Gastroesophageal sphincter (tissue), 4 donors: ENCODE measurements around the gene HPS3. TPM values are rescaled to one million over a fixed set of nuclear protein-coding genes. Genes with fewer than 3 reads are reported as not detected.

Source experiments
- ATAC-seq: fragments of 150-250 bp; one replicate; pipeline ENCODE4 v1.9.1; 2016; ENCODE audit warnings: mild to moderate bottlenecking, moderate library complexity
- H3K27ac ChIP-seq, 4 donors: fragments of 200-600 bp; sonication (generic) in 3 of 4; 1 replicate in 3 of 4; 2 replicates in 1 of 4; pipeline ENCODE4 v1.5.1; 2016 to 2019
- H3K27me3 ChIP-seq: fragments of 200-600 bp; sonication (generic); one replicate; pipeline ENCODE4 v1.5.1; 2019
- H3K36me3 ChIP-seq, 2 donors: fragments of 200-600 bp; sonication (generic); one replicate each; pipeline ENCODE4 v1.5.1; 2019; ENCODE audit warnings: control low read depth in 1 of 2
- H3K4me1 ChIP-seq, 3 donors: fragments of 200-600 bp; sonication (generic); 1 replicate in 2 of 3; 2 replicates in 1 of 3; pipeline ENCODE4 v1.5.1; 2016 to 2019; ENCODE audit warnings: control low read depth in 2 of 3
- H3K4me3 ChIP-seq, 2 donors: fragments of 200-600 bp; sonication (generic); one replicate each; pipeline ENCODE4 v1.5.1; 2019; ENCODE audit warnings: mild to moderate bottlenecking in 1 of 2, moderate library complexity in 1 of 2
- H3K9me3 ChIP-seq, 3 donors: fragments of 200-600 bp; sonication (generic); one replicate each; pipeline ENCODE4 v1.5.1; 2017 to 2019; ENCODE audit warnings: control low read depth in 2 of 3
- EP300 ChIP-seq: sonication (generic); formaldehyde crosslinking; IDR thresholded peaks from one replicate; pipeline ENCODE4 v1.6.1; 2017; ENCODE audit warnings: antibody characterized with exemption, mild to moderate bottlenecking
- POLR2A ChIP-seq, 2 donors: fragments of 450-650 bp; IDR thresholded peaks; one replicate each; pipeline ENCODE4 v1.6.1; 2017; ENCODE audit warnings: antibody characterized with exemption in 2 of 2, mild to moderate bottlenecking in 2 of 2, moderate library complexity in 1 of 2
- POLR2AphosphoS5 ChIP-seq: sonication (generic); formaldehyde crosslinking; IDR thresholded peaks from one replicate; pipeline ENCODE4 v1.6.1; 2017; ENCODE audit warnings: antibody characterized with exemption
- WGBS, 2 donors: methylation state at CpG; one replicate each; pipeline ENCODE4 v1.1.5; 2018; ENCODE audit warnings: low coverage in 1 of 2; 5-methylcytosine and 5-hydroxymethylcytosine counted together
- total RNA-seq, 4 donors: library from RNA; depleted of rRNA; stranded (reverse); fragments of >200 nt; gene quantifications; one replicate each; pipeline ENCODE4 v1.1.0, GENCODE V29; 2016
- TF ChIP-seq, protein P1 (sequence below), 4 experiments: fragments of 200-600 bp in 2 of 4; fragments of 450-650 bp in 2 of 4; sonication (generic) in 1 of 4; IDR thresholded peaks; one replicate each; pipeline ENCODE4 v1.5.1; 2017 to 2019; ENCODE audit warnings: antibody characterized with exemption in 4 of 4, mild to moderate bottlenecking in 2 of 4, moderate library complexity in 2 of 4

HPS3 gene
- total RNA-seq, 4 donors from 2014 or later = 13.7 to 18.3 (median 14.7) TPM

- H3K36me3 ChIP-seq = no peaks in the 10 kb centered on the region
- H3K27me3 ChIP-seq = no peaks in the 10 kb centered on the region
- H3K9me3 ChIP-seq = no peaks in the 10 kb centered on the region
- WGBS, 2 donors = 53 to 61% methylated on average over 3 to 4 of the region's 4 CpGs
- no peak for ATAC-seq
- H3K4me3 ChIP-seq = no peak overlapping the region
- TF ChIP-seq POLR2A (IDR thresholded peaks at IDR 0.05) (no peak), EP300 (no peak), POLR2AphosphoS5 (no peak)
- TF ChIP-seq, protein P1, sequence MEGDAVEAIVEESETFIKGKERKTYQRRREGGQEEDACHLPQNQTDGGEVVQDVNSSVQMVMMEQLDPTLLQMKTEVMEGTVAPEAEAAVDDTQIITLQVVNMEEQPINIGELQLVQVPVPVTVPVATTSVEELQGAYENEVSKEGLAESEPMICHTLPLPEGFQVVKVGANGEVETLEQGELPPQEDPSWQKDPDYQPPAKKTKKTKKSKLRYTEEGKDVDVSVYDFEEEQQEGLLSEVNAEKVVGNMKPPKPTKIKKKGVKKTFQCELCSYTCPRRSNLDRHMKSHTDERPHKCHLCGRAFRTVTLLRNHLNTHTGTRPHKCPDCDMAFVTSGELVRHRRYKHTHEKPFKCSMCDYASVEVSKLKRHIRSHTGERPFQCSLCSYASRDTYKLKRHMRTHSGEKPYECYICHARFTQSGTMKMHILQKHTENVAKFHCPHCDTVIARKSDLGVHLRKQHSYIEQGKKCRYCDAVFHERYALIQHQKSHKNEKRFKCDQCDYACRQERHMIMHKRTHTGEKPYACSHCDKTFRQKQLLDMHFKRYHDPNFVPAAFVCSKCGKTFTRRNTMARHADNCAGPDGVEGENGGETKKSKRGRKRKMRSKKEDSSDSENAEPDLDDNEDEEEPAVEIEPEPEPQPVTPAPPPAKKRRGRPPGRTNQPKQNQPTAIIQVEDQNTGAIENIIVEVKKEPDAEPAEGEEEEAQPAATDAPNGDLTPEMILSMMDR (IDR thresholded peaks at IDR 0.05) = no peak
- peaks cover 0 to 56% (median 5%) of the 10 kb centered on the region in 3 donors for H3K4me1 ChIP-seq
- peak overlapping the region in 3 of 4 donors; percentile 15 to 92 (median 39) for H3K27ac ChIP-seq
These were observed 2.2 kb downstream of the HPS3 start for GRCh38 chr3:149131589-149131988.

DNA sequence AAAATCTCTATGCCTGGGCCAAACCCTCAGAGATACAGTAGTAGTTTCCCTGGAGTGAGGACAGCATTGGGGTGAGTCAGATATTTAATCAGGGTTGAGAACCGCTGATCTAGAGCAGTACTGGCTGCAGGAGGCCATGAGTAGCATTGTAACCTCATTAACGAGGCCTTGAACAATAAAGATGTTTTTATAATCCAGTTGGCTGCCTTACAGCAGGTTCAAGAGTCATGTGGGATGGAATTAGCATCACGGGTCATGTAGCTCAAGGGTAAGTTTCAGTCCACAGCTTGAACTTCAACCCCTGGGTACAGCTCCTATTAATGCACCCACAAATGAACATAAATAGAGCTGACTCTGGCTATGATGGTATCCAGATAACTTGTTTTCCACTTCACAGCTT lies 5.1 kb downstream of the HPS3 start:
- no peaks in the 10 kb centered on the region for H3K36me3 ChIP-seq
- peaks cover 0 to 46% (median 5%) of the 10 kb centered on the region in 3 donors for H3K4me1 ChIP-seq
- no peak overlapping the region for H3K27ac ChIP-seq
- TF ChIP-seq, protein P1 (IDR thresholded peaks at IDR 0.05) = no peak
- TF ChIP-seq EP300 = no peak
- TF ChIP-seq POLR2A (IDR thresholded peaks at IDR 0.05) = no peak
- no peak for ATAC-seq
- H3K9me3 ChIP-seq = no peaks in the 10 kb centered on the region
- H3K27me3 ChIP-seq = no peaks in the 10 kb centered on the region
- 56 to 60% methylated on average over 1 to 3 of the region's 3 CpGs for WGBS, 2 donors
- H3K4me3 ChIP-seq = no peak overlapping the region

DNA sequence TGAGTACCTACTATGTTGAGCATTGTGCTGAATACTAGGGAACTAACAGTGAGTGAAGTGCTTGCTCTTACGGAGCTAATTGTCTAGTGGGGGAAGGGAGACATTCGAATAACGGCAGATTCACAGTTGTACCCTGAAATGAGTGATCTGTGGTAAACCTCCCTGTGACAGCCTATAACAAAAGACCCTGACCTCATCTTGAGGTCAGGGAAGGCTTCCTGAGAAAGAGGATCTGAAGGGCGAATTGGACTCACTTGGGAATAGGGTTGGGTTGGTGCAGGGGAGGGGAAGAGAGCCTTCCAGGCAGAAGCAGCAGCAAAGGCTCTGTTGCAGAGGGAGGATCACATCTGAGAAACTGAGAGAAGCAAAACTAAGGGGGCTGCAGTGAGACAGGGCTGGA lies 13.2 kb downstream of the HPS3 start:
- no peak overlapping the region for H3K27ac ChIP-seq
- H3K9me3 ChIP-seq = no peaks in the 10 kb centered on the region
- H3K4me3 ChIP-seq = no peak overlapping the region
- H3K36me3 ChIP-seq = peaks cover 0 to 51% of the 10 kb centered on the region in 2 donors
- no peaks in the 10 kb centered on the region for H3K27me3 ChIP-seq
- no peak for TF ChIP-seq POLR2AphosphoS5
- TF ChIP-seq, protein P1 (IDR thresholded peaks at IDR 0.05) = no peak
- TF ChIP-seq POLR2A (IDR thresholded peaks at IDR 0.05) = no peak
- TF ChIP-seq EP300 = no peak
- 64 to 84% methylated on average over 3 to 4 of the region's 4 CpGs for WGBS, 2 donors
- ATAC-seq = no peak
- no peaks in the 10 kb centered on the region for H3K4me1 ChIP-seq

GRCh38 chr3:149145356-149145755 lies 15.9 kb downstream of the HPS3 start:
- H3K27ac ChIP-seq = no peak overlapping the region
- no peaks in the 10 kb centered on the region for H3K4me1 ChIP-seq
- no peaks in the 10 kb centered on the region for H3K9me3 ChIP-seq
- H3K27me3 ChIP-seq = no peaks in the 10 kb centered on the region
- WGBS, 2 donors = 60 to 79% methylated on average over 1 to 2 of the region's 2 CpGs
- ATAC-seq = peak; percentile 50
- H3K36me3 ChIP-seq = peaks cover 0 to 67% of the 10 kb centered on the region in 2 donors
- TF ChIP-seq POLR2A (IDR thresholded peaks at IDR 0.05) = no peak
- TF ChIP-seq EP300 = no peak
- no peak for TF ChIP-seq POLR2AphosphoS5
- TF ChIP-seq, protein P1 (IDR thresholded peaks at IDR 0.05) = no peak
- no peak overlapping the region for H3K4me3 ChIP-seq

- H3K4me1 ChIP-seq = no peaks in the 10 kb centered on the region
- H3K36me3 ChIP-seq = peaks cover 0 to 71% of the 10 kb centered on the region in 2 donors
- ATAC-seq = peak; percentile 71
- TF ChIP-seq POLR2A (IDR thresholded peaks at IDR 0.05) = no peak
- TF ChIP-seq POLR2AphosphoS5 = no peak
- TF ChIP-seq, protein P1 (IDR thresholded peaks at IDR 0.05) = no peak
- TF ChIP-seq EP300 = no peak
- H3K4me3 ChIP-seq = no peak overlapping the region
- no peaks in the 10 kb centered on the region for H3K27me3 ChIP-seq
- WGBS, 2 donors = 80% methylated on average over 1 of the region's 1 CpG; no CpG with 5 or more reads in 1 of the 2 donors
- H3K9me3 ChIP-seq = no peaks in the 10 kb centered on the region
- H3K27ac ChIP-seq = no peak overlapping the region
These were observed 16.5 kb downstream of the HPS3 start for GRCh38 chr3:149145974-149146373.
